Measurements from ENCODE around the gene TCAP. TPM values are rescaled to one million over a fixed set of nuclear protein-coding genes. Genes with fewer than 3 reads are reported as not detected.

The TCAP gene
- total RNA-seq, 1 donor from 2014 or later = 1.3 TPM

- no peak overlapping the region for H3K4me3 Mint-ChIP-seq (ENCODE audit: unreplicated experiment)
- H3K27me3 Mint-ChIP-seq (ENCODE audit: unreplicated experiment) = peaks cover 29% of the 10 kb centered on the region
- no peak overlapping the region for H3K27ac Mint-ChIP-seq (ENCODE audit: unreplicated experiment)
- H3K9me3 Mint-ChIP-seq (ENCODE audit: unreplicated experiment) = no peaks in the 10 kb centered on the region
- H3K4me1 Mint-ChIP-seq (ENCODE audit: unreplicated experiment) = peaks cover 20% of the 10 kb centered on the region
- TF ChIP-seq, protein P1, sequence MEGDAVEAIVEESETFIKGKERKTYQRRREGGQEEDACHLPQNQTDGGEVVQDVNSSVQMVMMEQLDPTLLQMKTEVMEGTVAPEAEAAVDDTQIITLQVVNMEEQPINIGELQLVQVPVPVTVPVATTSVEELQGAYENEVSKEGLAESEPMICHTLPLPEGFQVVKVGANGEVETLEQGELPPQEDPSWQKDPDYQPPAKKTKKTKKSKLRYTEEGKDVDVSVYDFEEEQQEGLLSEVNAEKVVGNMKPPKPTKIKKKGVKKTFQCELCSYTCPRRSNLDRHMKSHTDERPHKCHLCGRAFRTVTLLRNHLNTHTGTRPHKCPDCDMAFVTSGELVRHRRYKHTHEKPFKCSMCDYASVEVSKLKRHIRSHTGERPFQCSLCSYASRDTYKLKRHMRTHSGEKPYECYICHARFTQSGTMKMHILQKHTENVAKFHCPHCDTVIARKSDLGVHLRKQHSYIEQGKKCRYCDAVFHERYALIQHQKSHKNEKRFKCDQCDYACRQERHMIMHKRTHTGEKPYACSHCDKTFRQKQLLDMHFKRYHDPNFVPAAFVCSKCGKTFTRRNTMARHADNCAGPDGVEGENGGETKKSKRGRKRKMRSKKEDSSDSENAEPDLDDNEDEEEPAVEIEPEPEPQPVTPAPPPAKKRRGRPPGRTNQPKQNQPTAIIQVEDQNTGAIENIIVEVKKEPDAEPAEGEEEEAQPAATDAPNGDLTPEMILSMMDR (IDR thresholded peaks at IDR 0.05) = no peak
- no peak for DNase-seq (ENCODE audit: extremely low spot score, unreplicated experiment)
- H3K36me3 Mint-ChIP-seq (ENCODE audit: unreplicated experiment) = no peaks in the 10 kb centered on the region
These were observed 42.7 kb upstream of the TCAP start for GRCh38 chr17:39622380-39623006.

GRCh38 chr17:39623356-39623950 lies 41.7 kb upstream of the TCAP start:
- peak; percentile 94 for DNase-seq (ENCODE audit: extremely low spot score, unreplicated experiment)
- H3K9me3 Mint-ChIP-seq (ENCODE audit: unreplicated experiment) = no peaks in the 10 kb centered on the region
- peaks cover 37% of the 10 kb centered on the region for H3K27me3 Mint-ChIP-seq (ENCODE audit: unreplicated experiment)
- H3K4me1 Mint-ChIP-seq (ENCODE audit: unreplicated experiment) = peaks cover 20% of the 10 kb centered on the region
- no peak overlapping the region for H3K4me3 Mint-ChIP-seq (ENCODE audit: unreplicated experiment)
- TF ChIP-seq, protein P1 (IDR thresholded peaks at IDR 0.05) = peak; percentile 92
- H3K27ac Mint-ChIP-seq (ENCODE audit: unreplicated experiment) = no peak overlapping the region
- H3K36me3 Mint-ChIP-seq (ENCODE audit: unreplicated experiment) = no peaks in the 10 kb centered on the region

- H3K36me3 Mint-ChIP-seq (ENCODE audit: unreplicated experiment) = no peaks in the 10 kb centered on the region
- H3K4me1 Mint-ChIP-seq (ENCODE audit: unreplicated experiment) = peaks cover 20% of the 10 kb centered on the region
- no peak overlapping the region for H3K27ac Mint-ChIP-seq (ENCODE audit: unreplicated experiment)
- peaks cover 44% of the 10 kb centered on the region for H3K27me3 Mint-ChIP-seq (ENCODE audit: unreplicated experiment)
- H3K4me3 Mint-ChIP-seq (ENCODE audit: unreplicated experiment) = no peak overlapping the region
- TF ChIP-seq, protein P1 (IDR thresholded peaks at IDR 0.05) = no peak
- H3K9me3 Mint-ChIP-seq (ENCODE audit: unreplicated experiment) = no peaks in the 10 kb centered on the region
- DNase-seq (ENCODE audit: extremely low spot score, unreplicated experiment) = no peak
These were observed 40.8 kb upstream of the TCAP start for GRCh38 chr17:39624313-39624712.

GRCh38 chr17:39625198-39625785 lies 39.9 kb upstream of the TCAP start:
- TF ChIP-seq, protein P1 (IDR thresholded peaks at IDR 0.05) = no peak
- Mint-ChIP-seq H3K27me3 (ENCODE audit: unreplicated experiment) (peaks cover 47% of the 10 kb centered on the region), H3K27ac (ENCODE audit: unreplicated experiment) (no peak overlapping the region), H3K4me1 (ENCODE audit: unreplicated experiment) (peaks cover 20% of the 10 kb centered on the region), H3K9me3 (ENCODE audit: unreplicated experiment) (no peaks in the 10 kb centered on the region), H3K4me3 (ENCODE audit: unreplicated experiment) (no peak overlapping the region), H3K36me3 (ENCODE audit: unreplicated experiment) (no peaks in the 10 kb centered on the region)
- no peak for DNase-seq (ENCODE audit: extremely low spot score, unreplicated experiment)

Measured in osteocyte (in vitro differentiated cells).